Vagina (tissue), 2 donors: ENCODE results near the gene F7.

Experiments
- POLR2A ChIP-seq, 2 donors: fragments of 450-650 bp; IDR thresholded peaks; one replicate each; pipeline ENCODE4 v1.6.1; 2017; ENCODE audit warnings: antibody characterized with exemption in 2 of 2, mild to moderate bottlenecking in 2 of 2, moderate library complexity in 2 of 2
- POLR2AphosphoS5 ChIP-seq, 2 donors: sonication (generic); formaldehyde crosslinking; IDR thresholded peaks; one replicate each; pipeline ENCODE4 v1.9.0; 2017; ENCODE audit warnings: antibody characterized with exemption in 2 of 2, mild to moderate bottlenecking in 2 of 2, low read depth in 1 of 2; ENCODE audit not compliant: insufficient read depth in 1 of 2
- TF ChIP-seq, protein P1 (sequence below), 3 experiments: fragments of 450-650 bp in 2 of 3; fragments of 200-600 bp in 1 of 3; sonication (generic) in 1 of 3; IDR thresholded peaks; one replicate each; pipeline ENCODE4 v1.5.1; 2017 to 2019; ENCODE audit warnings: antibody characterized with exemption in 3 of 3, mild to moderate bottlenecking in 2 of 3, moderate library complexity in 2 of 3

DNA sequence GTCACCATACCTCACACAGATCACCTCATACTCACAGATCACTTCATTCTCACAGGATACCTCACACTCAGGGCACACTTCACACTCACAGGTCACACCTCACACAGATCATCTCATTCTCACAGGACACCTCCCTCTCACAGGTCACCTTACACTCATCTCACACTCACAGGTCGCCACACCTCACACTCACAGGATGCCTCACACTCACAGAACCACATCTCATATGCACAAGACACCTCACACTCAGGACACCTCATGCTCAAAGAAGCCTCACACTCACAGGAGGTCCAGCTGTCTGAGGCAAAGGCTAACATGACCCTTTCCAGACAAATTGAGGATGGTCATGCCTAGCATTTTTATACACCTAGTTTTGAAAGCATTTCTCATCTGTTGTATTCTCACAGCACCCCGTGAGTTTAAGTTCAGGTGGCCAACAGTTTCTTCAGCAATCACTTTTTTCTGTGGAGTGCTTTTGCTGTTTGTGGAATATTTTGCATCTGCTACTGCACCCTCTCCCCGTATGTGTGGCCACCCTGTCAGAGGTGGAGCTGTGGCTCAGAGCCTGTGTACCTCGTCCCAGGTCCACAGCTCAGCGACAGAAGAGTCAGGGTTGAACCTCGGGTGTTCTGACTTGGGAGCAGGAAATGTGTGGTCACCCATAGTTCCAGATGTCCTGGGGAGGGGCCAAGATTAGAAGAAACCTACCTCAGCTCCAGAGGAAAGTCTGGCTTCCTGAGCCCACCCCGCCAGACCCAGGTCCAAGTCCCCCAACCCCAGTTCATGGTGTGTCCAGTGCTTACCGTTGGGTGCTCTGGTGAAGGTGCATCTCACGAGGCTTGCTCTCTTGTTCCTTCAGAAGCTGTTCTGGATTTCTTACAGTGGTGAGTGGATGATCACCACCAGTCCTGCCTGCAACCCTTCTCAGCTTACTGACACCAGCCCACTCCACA lies 7.6 kb downstream of the F7 start:
- TF ChIP-seq, protein P1, sequence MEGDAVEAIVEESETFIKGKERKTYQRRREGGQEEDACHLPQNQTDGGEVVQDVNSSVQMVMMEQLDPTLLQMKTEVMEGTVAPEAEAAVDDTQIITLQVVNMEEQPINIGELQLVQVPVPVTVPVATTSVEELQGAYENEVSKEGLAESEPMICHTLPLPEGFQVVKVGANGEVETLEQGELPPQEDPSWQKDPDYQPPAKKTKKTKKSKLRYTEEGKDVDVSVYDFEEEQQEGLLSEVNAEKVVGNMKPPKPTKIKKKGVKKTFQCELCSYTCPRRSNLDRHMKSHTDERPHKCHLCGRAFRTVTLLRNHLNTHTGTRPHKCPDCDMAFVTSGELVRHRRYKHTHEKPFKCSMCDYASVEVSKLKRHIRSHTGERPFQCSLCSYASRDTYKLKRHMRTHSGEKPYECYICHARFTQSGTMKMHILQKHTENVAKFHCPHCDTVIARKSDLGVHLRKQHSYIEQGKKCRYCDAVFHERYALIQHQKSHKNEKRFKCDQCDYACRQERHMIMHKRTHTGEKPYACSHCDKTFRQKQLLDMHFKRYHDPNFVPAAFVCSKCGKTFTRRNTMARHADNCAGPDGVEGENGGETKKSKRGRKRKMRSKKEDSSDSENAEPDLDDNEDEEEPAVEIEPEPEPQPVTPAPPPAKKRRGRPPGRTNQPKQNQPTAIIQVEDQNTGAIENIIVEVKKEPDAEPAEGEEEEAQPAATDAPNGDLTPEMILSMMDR (IDR thresholded peaks at IDR 0.05) = no peak
- no peak for TF ChIP-seq POLR2A (IDR thresholded peaks at IDR 0.05)
- no peak for TF ChIP-seq POLR2AphosphoS5 (IDR thresholded peaks at IDR 0.05; ENCODE audit: insufficient read depth in 1 of 2, low read depth in 1 of 2)
